Measurements from ENCODE around the gene SELENON.

GRCh38 chr1:25816112-25816718, 16.2 kb downstream of the SELENON start:
- TF ChIP-seq POLR2AphosphoS5 (IDR thresholded peaks at IDR 0.05): no peak
- TF ChIP-seq POLR2A (IDR thresholded peaks at IDR 0.05): no peak
